SH-SY5Y (cell line): Measurements from ENCODE around the gene CDC25C.

Source experiments
- GATA2 ChIP-seq: IDR thresholded peaks from 2 replicates; pipeline ENCODE4 v1.6.1; 2011; ENCODE audit warnings: mild to moderate bottlenecking, low read depth, low read length
- GATA3 ChIP-seq: IDR thresholded peaks from 2 replicates; pipeline ENCODE4 v1.6.1; 2011; ENCODE audit warnings: low read depth, mild to moderate bottlenecking, low read length, moderate library complexity

CDC25C gene

DNA sequence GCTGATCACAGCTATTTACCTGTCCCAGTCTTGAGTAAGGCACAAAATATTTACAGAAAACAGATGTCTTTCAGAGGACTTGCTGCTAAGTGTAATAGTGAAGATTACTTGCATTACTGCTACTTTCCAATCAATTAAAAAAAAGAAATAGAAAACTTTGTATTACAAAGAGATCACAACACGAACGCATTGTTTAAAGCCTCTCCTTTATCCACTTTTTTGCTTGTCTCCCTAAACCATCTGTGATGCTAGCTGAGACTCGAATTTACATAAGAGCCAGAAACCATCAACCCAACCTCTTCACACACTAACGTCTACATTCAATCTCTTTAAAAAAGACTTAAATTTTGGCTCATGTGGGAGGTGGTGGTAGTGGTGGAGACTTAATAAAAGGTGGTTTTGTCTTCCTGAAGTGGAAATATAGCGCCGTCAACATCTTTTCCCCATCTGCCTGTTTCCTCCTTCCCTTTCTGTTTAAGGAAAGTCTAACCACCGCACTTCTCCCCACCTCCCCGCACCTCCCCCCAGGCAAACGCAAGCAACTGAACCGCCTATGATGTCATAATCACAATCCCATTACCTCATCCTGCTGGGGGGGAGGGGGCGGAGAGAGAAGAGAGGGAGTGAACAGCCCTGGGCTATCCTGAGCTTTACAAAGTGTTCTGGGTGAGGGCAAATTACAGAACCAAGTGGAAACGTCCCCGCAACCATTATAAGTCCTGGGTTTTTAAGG lies 5.5 kb upstream of the CDC25C start:
- TF ChIP-seq GATA3: no peak
- TF ChIP-seq GATA2: no peak

DNA sequence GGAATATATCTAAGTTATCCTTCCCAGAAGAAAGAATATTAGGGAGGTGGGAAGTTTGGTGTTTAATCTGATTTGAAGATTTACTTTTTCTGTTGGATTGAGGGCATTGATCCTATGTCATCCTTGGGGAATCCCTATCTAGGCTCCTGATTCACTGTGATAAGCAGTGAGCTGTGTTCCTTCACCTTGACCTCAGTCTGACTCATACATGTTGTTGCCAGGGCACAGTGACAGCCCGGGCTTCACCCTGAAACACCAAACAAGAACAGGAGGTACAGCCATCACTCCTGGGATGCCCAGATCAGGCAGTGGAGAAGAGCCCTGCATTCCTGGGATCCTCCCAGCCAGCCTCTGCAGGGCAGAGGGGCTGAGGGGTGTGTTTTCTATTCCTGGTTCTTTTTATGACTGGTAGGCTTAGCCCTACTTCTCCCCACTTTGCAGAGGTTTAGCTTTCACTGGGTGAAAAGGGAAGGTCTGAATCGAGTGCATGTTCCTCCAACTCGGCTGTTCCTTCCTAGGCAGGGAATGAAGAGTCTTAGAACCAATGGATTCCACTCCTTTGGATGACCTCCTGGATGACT lies 3.4 kb upstream of the CDC25C start:
- no peak for TF ChIP-seq GATA3
- no peak for TF ChIP-seq GATA2

DNA sequence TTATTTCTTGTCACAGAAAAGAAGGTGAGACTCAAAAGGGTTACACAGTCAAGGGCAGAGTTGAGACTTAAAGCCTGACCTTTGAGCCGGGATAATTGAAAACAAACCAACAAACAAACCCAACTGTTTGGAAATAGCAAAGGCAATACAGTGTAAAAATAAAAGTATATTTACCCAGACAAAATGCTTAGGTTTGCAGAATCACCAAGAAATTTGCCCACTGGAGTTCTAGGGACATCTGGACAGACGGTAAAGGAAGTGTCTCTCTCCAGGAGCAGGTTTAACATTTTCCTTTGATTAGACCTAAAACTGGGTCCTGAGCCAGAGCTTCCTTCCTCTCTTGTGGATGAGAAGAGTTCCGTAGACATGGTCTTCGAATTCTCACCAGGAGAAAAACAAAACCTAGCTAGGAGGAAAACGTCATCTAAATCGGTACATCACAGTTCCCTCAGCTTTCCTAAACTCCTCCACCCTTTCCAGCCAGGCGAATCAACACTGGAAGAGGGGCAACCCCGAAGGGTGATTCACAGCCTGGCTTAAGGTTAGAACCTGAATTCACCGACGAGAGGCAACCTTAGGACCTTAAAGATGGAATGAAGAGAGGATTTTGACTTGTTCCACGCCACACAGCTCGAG lies 673 bp downstream of the CDC25C start:
- TF ChIP-seq GATA3 (no peak), GATA2 (no peak)

DNA sequence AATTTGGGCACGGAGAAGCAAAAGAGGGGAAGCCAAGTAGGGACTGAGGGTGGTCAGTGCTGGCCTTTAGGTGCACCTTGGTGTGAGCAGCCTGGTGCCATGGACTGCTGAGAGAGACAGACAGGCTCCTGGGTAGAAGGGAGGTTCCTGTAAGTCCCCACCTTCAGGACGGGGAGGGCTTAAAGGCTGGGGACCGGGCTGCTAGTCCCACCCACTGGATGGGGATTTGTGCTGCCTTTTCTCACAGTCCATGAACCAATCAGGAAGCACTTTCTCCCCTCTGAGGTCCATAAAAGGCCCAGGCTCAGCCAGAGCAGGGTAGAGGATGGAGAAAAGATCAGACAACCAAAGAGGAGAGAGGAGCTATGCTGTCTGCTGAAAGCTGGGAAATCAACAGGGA lies 15.2 kb downstream of the CDC25C start:
- TF ChIP-seq GATA2 (no peak), GATA3 (no peak)

DNA sequence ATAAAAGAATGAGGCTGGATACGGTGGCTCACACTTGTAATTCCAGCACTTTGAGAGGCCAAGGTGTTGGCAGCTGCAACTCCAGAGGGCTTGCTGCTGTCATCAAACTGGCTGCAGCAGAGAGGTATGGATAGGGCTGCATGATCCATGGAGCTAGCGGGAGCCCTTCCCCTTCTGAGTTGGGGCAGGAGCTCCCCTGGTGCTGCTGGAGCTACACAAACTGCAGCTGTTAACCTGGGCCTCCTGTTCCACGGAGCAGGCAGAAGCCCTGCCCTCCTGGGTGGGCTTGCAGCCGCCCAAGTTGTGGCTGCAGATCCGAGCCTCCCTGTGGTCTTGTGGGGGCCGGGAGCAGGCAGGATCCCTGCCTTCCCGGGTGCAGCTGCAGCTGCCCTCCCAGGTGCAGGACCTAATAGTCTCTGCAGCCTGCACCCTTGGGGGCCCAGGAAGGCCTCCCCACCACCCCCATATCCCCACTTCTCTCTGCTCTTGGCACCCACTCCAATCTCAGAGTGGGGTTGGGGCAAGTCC lies 15.8 kb downstream of the CDC25C start:
- no peak for TF ChIP-seq GATA2
- no peak for TF ChIP-seq GATA3

DNA sequence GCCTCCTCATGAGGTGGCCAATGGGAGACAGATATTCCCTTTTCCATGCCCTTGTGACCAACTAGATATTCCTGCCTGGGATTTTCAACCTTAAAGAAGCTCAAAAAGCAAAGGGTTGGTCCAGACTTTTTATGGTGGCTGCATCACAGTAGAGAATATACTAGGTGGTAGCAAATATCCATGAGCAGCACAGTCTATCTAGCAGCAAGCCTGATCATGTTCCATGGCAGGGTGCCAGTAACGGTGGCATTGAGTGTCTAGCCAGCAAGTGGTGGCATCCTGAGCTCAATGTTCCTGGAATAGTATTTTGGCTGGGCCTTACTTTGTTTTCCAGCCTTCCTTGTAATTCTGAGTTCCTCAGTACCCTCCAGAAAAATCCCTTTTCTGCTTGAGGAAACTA lies 25.8 kb downstream of the CDC25C start:
- TF ChIP-seq GATA3 (no peak), GATA2 (no peak)

DNA sequence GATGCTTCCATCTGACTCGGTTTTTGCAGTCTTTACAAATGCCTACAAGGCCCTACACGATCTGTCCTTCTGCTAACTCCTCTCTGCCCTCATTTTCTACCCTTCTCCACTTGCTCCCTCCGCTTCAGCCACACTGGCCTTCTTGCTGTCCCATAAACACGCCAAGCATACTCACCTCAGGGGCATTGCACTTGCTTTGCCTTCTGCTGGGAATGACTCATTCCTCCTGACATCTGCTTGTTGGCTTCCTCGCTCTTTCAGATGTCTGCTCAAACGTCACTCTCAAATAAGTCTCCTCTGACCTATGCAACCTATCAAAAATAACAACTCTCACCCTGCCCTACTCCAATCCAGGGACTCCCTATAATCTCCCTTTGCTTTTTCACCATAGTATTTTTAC lies 28.2 kb downstream of the CDC25C start:
- TF ChIP-seq GATA2: no peak
- no peak for TF ChIP-seq GATA3

DNA sequence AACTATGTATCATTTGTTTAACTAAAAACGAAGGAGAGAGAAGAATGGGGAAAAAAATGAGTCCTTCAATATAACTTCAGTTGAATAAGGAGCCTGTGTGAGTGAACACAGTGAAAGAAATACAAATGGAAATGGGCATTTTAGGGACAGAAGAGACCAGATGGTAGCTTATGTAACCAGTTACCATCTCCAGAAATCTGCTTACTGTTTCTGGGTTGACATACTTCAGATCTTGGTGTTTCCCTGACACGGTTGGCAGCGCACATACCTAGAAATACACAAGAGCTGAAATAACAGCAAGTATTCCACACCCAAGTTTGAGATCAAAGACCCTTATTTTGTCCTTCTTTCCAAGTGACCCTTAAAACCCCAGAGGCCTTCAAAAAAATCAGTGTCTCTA lies 42.3 kb downstream of the CDC25C start:
- TF ChIP-seq GATA2: no peak
- no peak for TF ChIP-seq GATA3

DNA sequence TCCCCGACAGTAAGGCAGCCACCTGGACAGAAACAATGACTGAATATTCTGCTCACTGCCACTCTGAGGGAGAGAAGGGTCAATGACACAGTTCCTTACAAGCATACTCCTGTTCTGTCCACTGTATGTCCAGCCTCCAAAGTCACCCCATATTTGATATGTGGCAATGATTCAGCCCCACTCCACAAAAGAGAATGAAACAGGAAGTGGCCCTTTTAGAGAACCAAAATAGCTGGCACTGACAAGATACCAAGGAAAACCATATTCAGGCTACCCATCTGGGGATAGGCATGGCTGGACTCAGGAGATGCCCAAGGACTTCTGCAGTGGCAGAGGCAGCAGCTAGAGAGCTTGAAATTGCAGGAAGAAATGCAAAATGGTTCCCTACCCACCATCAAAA lies 44.4 kb downstream of the CDC25C start:
- no peak for TF ChIP-seq GATA3

DNA sequence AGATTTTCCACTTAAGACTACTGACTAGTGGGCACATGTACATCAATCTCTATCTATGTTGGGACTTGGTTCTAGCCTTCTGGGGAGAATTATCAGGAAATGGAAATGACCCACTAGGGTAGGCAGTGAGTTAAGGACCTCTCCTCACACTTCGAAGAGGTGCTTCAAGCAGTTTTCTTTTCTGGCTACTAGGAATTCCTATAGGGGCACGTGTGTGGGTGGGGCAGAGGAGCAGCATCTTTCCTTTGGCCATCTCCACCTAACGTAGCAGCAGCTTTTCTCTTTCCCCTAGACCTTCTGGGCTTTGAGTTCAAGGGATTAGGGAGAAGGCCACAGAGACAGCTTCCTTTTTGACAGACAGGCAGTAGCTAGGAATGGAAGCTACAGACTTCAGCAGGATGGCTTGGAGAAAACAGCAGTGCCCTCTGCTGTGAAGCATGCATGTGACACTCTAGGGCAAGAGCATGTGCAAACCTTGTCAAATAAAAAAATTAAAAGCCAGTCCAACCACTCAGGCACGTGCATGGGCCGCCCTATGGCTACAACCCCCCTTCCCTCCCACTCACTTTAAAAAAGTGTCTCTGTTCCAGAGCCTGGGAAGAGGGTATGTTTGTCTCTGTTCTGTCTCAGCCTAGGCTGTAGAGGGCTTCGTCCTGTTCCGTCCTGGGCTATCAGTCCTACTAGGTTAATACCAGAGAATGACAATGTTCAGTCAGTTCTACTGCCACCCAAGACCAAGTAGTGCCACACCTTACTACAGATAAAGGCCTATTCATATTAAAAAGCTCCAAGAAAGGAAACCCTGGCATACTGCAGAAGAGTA lies 48.5 kb downstream of the CDC25C start:
- TF ChIP-seq GATA2 (no peak), GATA3 (no peak)

DNA sequence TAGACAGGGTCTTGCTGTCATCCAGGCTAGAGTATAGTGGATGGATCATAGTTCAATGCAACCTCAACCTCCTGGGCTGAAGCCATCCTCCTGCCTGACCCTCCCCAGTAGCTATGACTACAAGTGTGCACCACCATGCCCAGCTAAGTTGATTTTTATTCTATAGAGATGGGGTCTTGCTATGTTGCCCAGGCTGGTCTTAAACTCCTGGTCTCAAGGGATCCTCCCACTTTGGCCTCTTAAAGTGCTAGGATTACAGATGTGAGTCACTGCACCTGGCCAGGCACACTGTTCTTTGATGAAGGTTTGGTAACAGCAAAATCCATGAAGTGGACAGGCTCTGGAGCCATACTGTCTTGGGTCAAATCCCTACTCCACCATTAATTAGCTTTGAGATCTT lies 50.7 kb downstream of the CDC25C start:
- TF ChIP-seq GATA2 (no peak), GATA3 (no peak)

DNA sequence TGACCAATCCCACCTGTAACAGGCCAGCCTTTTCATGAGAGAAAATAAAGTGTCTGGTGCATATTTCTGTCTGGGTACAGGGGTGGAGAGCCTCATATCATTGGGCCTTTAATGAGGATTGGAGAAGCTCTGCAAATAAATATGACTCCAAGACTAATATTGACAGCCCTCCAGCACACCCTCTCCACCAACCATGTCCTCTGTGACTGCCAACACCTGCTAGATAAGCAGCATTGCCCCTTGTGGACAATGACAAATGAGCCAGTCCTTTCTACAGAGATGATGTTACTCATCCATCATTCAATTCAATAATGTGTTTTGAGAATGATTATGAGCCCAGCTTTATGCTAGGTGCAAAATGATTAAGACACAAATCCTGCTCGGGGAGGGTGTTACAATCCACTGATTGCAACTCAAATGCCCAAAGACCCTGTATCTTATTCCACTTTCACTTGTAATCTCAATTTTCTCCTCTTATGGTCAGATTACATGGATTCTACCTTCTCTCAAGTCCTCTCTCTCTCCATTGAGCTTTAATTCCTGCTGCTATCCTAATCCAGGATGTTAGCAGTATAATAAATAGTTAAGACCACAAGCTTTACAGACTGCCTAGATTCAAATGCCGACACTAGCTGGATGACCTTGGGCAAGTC lies 55.1 kb downstream of the CDC25C start:
- TF ChIP-seq GATA3 (no peak), GATA2 (no peak)

DNA sequence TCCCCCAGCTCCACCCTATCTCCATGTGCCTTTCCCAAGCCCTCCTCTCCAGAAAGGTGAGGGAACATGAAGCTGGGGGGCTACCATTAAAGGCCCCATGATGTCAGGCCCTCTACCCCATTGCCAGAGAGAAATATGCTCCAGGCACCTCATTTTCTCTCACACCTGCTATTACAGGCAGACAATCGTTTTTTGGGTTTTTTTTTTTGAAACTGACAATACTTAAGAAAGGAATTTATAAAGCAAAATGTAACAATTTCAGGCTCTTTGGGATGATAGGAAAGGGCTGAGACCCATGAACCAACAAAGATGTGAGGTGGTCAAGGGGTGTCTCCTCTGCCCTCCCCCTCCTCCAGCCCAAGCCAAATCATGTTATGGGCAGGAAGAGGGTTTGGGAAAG lies 55.7 kb downstream of the CDC25C start:
- no peak for TF ChIP-seq GATA3
- no peak for TF ChIP-seq GATA2

DNA sequence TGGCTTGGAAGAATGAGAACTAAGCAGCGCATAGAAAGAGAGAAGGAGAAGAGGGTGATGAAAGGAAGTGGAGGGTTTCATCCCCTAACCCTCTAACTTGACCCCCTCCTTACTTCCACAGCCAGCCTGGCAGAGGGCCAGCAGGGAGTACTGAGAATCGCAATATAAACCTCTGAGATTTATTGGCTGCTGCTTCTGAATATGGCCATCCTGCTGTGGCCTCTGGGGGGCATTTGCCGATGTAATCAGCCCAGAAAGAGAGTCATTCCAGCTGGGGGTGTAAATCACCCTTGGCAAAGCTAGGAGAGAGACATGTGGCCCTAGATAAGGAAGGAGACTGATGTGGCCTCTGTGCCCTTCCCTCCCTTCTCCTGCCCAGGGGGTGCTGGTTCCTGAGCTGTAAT lies 56.2 kb downstream of the CDC25C start:
- TF ChIP-seq GATA3 (peak; percentile 97), GATA2 (peak; percentile 100)
